AG09319 (cell line): ENCODE results near the gene TSR1.

Experiments
- DNase-seq: peaks from one replicate; pipeline ENCODE4 v3.0.0-alpha.2; 2010; ENCODE audit warnings: low read depth; ENCODE audit errors: extremely low read depth
- CTCF ChIP-seq: IDR thresholded peaks from 2 replicates; pipeline ENCODE4 v1.5.1; 2011; ENCODE audit warnings: low read depth, mild to moderate bottlenecking, inconsistent platforms, low read length, moderate library complexity

The TSR1 gene

GRCh38 chr17:2373179-2373578 lies 36.9 kb upstream of the TSR1 start:
- no peak for TF ChIP-seq CTCF
- DNase-seq = no peak

GRCh38 chr17:2372681-2373080 lies 36.4 kb upstream of the TSR1 start:
- DNase-seq = no peak
- no peak for TF ChIP-seq CTCF

GRCh38 chr17:2372180-2372579 lies 35.9 kb upstream of the TSR1 start:
- no peak for TF ChIP-seq CTCF
- DNase-seq = no peak

GRCh38 chr17:2371183-2372130 lies 35.2 kb upstream of the TSR1 start:
- no peak for DNase-seq
- TF ChIP-seq CTCF = no peak

- DNase-seq = no peak
- TF ChIP-seq CTCF = no peak
Observed at GRCh38 chr17:2370211-2370589, 33.9 kb upstream of the TSR1 start.

- no peak; the same call in none of the 2 replicates for TF ChIP-seq CTCF
- no peak for DNase-seq
Observed at GRCh38 chr17:2369551-2370210, 33.4 kb upstream of the TSR1 start.

GRCh38 chr17:2369039-2369438 lies 32.8 kb upstream of the TSR1 start:
- no peak for TF ChIP-seq CTCF
- no peak for DNase-seq
